K562 (cell line): ENCODE results near the gene PNKD. TPM values are rescaled to one million over a fixed set of nuclear protein-coding genes. Genes with fewer than 3 reads are reported as not detected.

Experiments used
- CCAR2 ChIP-seq: fragments of 200-400 bp; formaldehyde crosslinking; IDR thresholded peaks from 2 replicates; pipeline ENCODE4 v1.6.1; 2017; ENCODE audit warnings: mild to moderate bottlenecking, low read depth, low read length
- FOS ChIP-seq: IDR thresholded peaks from 3 replicates; pipeline ENCODE4 v1.6.1; 2011; ENCODE audit not compliant: insufficient read length; ENCODE audit errors: extremely low read depth
- NELFE ChIP-seq: IDR thresholded peaks from 2 replicates; pipeline ENCODE4 v1.6.1; 2011; ENCODE audit warnings: mild to moderate bottlenecking; ENCODE audit not compliant: insufficient read depth, insufficient read length
- PTBP1 ChIP-seq: fragments of 200-400 bp; formaldehyde crosslinking; IDR thresholded peaks from 2 replicates; pipeline ENCODE4 v1.6.1; 2017; ENCODE audit warnings: low read depth, low read length
- RUNX1 ChIP-seq: sonication (generic); IDR thresholded peaks from 2 replicates; pipeline ENCODE4 v1.6.1; 2016; ENCODE audit warnings: antibody characterized with exemption, low read depth
- ZKSCAN1 ChIP-seq: fragments of 150-350 bp; IDR thresholded peaks from 2 replicates; pipeline ENCODE4 v1.6.1; 2016; ENCODE audit warnings: low read depth, low read length
- ZNF140 ChIP-seq: fragments of 250-450 bp; sonication (Bioruptor Pico); IDR thresholded peaks from 2 replicates; pipeline ENCODE4 v1.8.0; 2021; ENCODE audit warnings: moderate library complexity, mild to moderate bottlenecking, inconsistent platforms
- ZNF507 ChIP-seq: conservative IDR thresholded peaks from 2 replicates; pipeline ENCODE4 v1.6.1; 2017; ENCODE audit warnings: missing genetic modification characterization, missing compliant biosample characterization
- polyA plus RNA-seq, 8 experiments: library from polyadenylated mRNA; depleted of rRNA in 4 of 8; stranded (reverse) in 5 of 8; unstranded in 3 of 8; fragments of >200 nt; fragmentation: Nextera tagmentation in 2 of 8; fragmentation: Illumina TruSeq in 1 of 8; extraction: Ambion mirVana in 2 of 8; extraction: Trizol in 1 of 8; gene quantifications; 2 replicates each; pipeline versions ENCODE4 v1.2.1 to v1.2.3, GENCODE V29; 2011 to 2014; ENCODE audit warnings: inconsistent platforms in 1 of 8, missing spikeins in 1 of 8
- total RNA-seq, 7 experiments: library from RNA; depleted of rRNA in 6 of 7; stranded (reverse); fragments of >200 nt in 6 of 7; fragmentation: Illumina TruSeq in 2 of 7; extraction: Trizol in 2 of 7; gene quantifications; 2 replicates each; pipeline versions ENCODE4 v1.2.1 to v1.2.3, GENCODE V29; 2011 to 2021; ENCODE audit warnings: low replicate concordance in 1 of 7
- TF ChIP-seq, protein P1 (sequence below): fragments of 450-650 bp; IDR thresholded peaks from 2 replicates; pipeline ENCODE4 v1.6.1; 2018; ENCODE audit not compliant: partially characterized antibody
- TF ChIP-seq, protein P2 (sequence below): fragments of 150-350 bp; IDR thresholded peaks from 2 replicates; pipeline ENCODE4 v1.6.1; 2014; ENCODE audit warnings: low read depth, mild to moderate bottlenecking, low read length, borderline replicate concordance
- TF ChIP-seq, protein P3 (sequence below): sonication (generic); formaldehyde crosslinking; IDR thresholded peaks from 2 replicates; pipeline ENCODE4 v1.8.1; 2023; ENCODE audit warnings: mild to moderate bottlenecking, missing genetic modification reagents, moderate library complexity
- TF ChIP-seq, protein P4 (sequence below): conservative IDR thresholded peaks from 2 replicates; pipeline ENCODE4 v1.6.1; 2011; ENCODE audit warnings: low read depth, mild to moderate bottlenecking, low read length; ENCODE audit not compliant: control insufficient read depth

Gene PNKD
- total and polyA plus RNA-seq, 9 of the 15 experiments (the other 6 are each of a cell fraction or from before 2014, with no cell fraction given) = 26.0 to 105 (median 60.1) TPM

DNA sequence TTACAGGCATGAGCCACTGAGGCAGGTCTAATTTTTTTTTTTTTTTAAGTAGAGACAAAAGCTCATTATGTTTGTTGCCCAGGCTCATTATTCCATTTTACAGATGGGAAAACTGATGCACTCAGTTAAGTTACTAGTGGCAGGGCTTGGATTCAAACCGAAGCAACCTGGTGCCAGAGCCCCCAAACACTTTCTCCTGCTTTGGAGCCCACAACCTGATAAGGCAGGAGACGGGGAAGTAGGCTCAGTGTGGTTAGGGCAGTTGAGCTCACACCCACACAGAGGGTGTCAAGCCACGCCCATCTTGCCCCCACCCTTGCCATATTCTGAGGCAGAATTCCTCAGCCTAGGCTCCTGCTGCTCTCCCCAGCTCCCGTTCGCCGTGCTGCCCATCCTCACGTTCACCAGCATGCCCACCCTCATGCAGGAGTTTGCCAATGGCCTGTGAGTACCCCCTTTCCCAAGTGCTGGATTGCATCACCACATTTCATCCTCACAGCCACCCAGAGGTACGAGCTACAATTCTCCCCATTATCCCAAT lies 123.5 kb downstream of the PNKD start (continued):
- TF ChIP-seq, protein P1, sequence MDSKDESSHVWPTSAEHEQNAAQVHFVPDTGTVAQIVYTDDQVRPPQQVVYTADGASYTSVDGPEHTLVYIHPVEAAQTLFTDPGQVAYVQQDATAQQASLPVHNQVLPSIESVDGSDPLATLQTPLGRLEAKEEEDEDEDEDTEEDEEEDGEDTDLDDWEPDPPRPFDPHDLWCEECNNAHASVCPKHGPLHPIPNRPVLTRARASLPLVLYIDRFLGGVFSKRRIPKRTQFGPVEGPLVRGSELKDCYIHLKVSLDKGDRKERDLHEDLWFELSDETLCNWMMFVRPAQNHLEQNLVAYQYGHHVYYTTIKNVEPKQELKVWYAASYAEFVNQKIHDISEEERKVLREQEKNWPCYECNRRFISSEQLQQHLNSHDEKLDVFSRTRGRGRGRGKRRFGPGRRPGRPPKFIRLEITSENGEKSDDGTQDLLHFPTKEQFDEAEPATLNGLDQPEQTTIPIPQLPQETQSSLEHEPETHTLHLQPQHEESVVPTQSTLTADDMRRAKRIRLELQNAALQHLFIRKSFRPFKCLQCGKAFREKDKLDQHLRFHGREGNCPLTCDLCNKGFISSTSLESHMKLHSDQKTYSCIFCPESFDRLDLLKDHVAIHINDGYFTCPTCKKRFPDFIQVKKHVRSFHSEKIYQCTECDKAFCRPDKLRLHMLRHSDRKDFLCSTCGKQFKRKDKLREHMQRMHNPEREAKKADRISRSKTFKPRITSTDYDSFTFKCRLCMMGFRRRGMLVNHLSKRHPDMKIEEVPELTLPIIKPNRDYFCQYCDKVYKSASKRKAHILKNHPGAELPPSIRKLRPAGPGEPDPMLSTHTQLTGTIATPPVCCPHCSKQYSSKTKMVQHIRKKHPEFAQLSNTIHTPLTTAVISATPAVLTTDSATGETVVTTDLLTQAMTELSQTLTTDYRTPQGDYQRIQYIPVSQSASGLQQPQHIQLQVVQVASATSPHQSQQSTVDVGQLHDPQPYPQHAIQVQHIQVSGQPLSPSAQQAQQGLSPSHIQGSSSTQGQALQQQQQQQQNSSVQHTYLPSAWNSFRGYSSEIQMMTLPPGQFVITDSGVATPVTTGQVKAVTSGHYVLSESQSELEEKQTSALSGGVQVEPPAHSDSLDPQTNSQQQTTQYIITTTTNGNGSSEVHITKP = no peak
- TF ChIP-seq ZNF140 (no peak), FOS (no peak), RUNX1 (no peak), ZKSCAN1 (no peak), CCAR2 (no peak), ZNF507 (no peak), NELFE (no peak), PTBP1 (no peak)
- TF ChIP-seq, protein P2, sequence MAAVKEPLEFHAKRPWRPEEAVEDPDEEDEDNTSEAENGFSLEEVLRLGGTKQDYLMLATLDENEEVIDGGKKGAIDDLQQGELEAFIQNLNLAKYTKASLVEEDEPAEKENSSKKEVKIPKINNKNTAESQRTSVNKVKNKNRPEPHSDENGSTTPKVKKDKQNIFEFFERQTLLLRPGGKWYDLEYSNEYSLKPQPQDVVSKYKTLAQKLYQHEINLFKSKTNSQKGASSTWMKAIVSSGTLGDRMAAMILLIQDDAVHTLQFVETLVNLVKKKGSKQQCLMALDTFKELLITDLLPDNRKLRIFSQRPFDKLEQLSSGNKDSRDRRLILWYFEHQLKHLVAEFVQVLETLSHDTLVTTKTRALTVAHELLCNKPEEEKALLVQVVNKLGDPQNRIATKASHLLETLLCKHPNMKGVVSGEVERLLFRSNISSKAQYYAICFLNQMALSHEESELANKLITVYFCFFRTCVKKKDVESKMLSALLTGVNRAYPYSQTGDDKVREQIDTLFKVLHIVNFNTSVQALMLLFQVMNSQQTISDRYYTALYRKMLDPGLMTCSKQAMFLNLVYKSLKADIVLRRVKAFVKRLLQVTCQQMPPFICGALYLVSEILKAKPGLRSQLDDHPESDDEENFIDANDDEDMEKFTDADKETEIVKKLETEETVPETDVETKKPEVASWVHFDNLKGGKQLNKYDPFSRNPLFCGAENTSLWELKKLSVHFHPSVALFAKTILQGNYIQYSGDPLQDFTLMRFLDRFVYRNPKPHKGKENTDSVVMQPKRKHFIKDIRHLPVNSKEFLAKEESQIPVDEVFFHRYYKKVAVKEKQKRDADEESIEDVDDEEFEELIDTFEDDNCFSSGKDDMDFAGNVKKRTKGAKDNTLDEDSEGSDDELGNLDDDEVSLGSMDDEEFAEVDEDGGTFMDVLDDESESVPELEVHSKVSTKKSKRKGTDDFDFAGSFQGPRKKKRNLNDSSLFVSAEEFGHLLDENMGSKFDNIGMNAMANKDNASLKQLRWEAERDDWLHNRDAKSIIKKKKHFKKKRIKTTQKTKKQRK = no peak
- TF ChIP-seq, protein P3, sequence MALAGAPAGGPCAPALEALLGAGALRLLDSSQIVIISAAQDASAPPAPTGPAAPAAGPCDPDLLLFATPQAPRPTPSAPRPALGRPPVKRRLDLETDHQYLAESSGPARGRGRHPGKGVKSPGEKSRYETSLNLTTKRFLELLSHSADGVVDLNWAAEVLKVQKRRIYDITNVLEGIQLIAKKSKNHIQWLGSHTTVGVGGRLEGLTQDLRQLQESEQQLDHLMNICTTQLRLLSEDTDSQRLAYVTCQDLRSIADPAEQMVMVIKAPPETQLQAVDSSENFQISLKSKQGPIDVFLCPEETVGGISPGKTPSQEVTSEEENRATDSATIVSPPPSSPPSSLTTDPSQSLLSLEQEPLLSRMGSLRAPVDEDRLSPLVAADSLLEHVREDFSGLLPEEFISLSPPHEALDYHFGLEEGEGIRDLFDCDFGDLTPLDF = no peak
- TF ChIP-seq, protein P4, sequence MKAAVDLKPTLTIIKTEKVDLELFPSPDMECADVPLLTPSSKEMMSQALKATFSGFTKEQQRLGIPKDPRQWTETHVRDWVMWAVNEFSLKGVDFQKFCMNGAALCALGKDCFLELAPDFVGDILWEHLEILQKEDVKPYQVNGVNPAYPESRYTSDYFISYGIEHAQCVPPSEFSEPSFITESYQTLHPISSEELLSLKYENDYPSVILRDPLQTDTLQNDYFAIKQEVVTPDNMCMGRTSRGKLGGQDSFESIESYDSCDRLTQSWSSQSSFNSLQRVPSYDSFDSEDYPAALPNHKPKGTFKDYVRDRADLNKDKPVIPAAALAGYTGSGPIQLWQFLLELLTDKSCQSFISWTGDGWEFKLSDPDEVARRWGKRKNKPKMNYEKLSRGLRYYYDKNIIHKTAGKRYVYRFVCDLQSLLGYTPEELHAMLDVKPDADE = no peak
- TF ChIP-seq, all 486 proteins: peak for 51
